CD4-positive, alpha-beta T cell treated with Interleukin-10 for 1 hour (primary cell): ENCODE data around the gene CRB3.

ENCODE experiments used
- DNase-seq: peaks from one replicate; pipeline ENCODE4 v3.0.0-alpha.2; 2020

The CRB3 gene

DNA sequence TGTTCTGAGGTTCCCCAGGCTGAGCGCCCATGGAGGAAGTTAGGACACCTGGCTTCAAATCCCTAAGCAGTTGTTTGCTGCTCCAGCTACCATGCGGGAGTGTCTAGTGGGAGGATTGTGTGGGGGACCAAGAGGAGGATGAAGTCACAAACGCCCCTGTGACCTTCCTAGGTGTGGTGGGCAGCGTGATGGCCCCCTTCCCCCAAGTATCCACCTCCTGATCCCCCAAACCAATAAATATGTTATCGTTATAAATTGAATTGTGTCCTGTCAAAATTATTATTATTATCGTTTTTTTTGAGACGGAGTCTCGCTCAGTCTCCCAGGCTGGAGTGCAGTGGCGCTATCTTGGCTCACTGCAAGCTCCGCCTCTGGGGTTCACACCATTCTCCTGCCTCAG is 30.4 kb upstream of the CRB3 start, which contains the start of gene SLC25A41:
TSS of gene SLC25A41 (minus strand) at position 101 of the 400 bp plus-strand sequence. CDS start at position 31, 70 bp downstream.
- no peak for DNase-seq

DNA sequence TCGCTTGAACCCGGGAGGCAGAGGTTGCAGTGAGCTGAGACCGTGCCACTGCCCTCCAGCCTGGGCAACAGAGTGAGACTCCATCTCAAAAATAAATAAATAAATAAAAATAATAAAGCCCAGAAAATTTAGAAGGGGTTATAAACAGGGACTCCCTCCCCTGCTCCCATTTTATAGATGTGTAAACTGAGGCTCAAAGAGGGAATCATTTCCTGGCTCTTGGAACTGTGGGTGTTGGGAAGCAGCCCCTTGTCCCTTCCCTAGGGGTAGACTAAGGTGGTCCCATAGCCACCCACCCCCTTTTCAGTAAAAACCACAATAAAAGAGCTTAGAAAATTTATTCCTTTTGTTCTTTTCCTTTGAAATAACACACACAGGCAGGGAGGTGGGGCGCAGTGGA is 24.3 kb upstream of the CRB3 start:
- DNase-seq, result no peak

DNA sequence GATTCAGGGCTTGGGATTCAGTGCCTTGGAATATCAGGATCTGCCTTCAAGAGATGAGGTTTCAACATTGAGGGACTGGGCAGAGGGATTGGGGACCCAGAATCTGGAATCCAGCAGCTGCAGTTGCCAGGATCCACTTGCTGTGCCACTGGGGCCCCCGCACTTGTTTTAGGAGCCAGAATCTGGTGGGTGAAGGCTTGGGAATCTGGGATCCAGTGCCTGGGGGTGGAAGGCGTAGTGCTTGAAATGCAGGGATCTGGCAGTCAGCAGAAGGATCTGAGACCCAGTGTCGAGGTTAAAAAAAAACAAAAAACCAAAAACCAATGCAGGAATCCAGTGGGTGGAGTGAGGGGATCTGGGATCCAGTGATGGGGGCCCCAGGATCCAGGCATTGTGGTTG is 23.2 kb upstream of the CRB3 start:
- DNase-seq, result no peak

DNA sequence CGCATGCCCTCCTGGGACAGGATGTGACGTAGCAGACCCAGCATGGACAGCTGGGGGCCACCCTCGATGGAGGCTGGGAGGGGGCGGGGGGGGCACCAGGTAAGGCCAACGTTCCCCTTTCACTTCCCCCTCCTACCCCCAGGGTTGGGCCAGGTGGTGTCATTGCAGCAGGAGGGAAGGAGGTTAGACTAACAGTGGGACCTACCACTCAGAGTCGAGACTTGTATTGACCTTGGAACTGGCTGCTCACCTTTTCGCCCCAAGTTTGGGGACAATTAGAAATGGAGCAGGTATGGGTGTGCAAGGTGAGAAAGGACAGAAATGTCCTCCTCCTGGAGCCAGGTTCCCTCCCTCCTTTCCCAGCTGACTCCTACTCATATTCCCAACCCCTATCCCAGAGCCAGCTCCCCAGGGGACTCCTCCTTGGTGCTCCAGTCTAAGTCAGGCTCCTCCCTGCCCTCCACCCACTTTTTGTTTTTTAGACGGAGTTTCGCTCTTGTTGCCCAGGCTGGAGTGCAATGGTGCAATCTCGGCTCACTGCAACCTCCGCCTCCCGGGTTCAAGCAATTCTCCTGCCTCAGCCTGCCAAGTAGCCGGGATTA is 21.9 kb upstream of the CRB3 start:
- DNase-seq, result no peak

DNA sequence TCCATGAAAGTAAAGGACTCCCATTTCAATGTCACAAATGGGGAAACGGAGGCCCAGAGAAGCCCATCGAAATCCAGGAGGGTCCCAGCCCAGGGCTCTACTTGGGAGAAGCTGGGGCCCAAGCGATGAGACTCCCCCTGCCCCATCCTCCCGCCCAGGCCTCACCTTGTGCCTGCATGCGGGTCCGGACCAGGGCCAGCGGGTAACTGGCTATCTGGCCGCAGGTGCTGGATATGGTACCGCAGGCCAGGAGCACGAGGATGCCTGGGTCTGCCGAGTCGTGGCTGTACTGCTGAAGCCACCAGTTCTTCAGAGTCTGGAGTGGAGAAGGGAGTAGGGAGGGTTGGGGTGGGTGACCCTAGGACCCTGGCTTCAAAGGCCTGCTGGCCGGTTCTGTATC is 20.1 kb upstream of the CRB3 start:
- no peak for DNase-seq

DNA sequence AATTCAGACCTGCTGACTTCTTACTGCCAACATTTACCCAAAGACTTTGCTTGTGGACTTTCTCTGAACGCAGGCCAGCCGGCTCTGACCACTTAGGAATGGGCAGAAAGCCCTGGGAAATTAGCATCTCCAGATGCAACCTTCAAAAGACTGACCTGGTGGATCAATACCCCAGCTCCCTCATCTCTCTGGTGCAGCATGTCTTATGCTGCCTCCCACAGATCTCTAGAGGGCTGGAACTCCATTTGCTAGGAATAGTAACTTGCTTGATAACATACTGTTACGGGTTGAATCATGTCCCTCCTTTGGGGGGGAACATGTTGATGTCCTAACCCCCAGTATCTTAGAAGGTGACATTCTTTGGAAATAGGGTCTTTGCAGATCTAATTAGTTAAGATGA is 17.6 kb upstream of the CRB3 start:
- DNase-seq, result no peak

DNA sequence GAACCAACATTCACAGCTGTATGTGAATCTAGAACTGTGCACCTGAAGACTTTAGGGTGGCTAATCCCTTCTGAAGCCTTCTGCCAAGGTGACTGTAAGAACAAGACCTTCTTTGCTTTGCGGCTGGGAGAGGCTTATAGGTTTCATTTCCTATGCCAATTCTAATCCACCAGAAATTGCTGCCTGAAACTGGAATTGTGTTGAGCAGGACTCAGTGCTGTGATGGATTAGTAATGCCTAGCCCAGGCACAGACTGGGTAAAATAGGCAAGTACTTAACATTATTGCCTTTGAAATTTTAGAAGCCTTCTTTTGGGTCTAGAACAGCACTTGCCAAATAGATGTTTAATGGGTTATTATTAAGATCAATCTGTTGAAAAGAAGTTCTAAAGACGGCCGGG is 16.0 kb upstream of the CRB3 start:
- no peak for DNase-seq

DNA sequence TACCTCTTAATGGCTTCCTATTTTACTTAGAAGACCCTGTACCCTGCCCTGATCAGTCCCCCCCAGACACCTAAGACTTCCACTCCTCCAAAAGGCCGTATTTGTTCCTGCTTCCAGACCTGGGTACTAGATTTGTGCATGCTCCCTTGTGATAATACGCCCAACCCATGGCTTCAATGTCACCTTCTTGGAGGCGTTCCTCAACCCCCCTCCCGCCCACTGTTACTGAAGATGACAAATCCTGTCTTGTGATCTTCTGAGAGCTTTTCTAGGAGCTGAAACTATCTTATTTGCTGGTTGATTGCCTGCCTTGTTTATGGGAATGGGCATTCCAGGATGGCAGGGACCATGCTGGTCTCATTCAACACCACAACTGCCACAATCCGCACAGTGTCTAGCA is 13.9 kb upstream of the CRB3 start:
- no peak for DNase-seq

DNA sequence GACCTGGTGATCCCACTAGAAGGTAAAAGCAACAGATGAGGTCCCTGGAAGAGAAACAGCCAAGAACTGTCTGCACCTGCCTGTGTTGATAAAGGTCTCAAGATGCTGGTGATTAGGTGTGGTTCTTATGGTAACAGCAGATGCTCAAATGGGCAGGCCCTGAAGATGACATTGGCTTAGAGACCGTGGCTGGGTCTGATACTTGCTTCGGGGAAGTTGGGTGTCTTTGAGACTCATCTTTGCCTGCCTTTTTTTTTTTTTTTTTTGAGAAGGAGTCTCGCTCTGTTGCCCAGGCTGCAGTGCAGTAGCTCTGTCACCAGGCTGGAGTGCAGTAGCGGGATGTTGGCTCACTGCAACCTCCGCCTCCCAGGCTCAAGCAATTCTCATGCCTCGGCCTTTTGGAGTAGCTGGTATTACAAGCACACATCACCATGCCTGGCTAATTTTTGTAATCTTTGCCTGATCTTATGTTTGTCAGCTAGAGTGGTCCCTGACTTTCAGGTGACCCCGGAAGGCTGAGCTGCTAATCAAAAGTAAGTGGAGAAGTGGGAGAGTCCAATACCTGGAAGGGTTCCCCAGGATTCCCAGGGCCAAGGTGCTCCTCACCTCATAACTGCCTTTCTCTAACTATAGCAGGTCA is 12.4 kb upstream of the CRB3 start:
- no peak for DNase-seq

DNA sequence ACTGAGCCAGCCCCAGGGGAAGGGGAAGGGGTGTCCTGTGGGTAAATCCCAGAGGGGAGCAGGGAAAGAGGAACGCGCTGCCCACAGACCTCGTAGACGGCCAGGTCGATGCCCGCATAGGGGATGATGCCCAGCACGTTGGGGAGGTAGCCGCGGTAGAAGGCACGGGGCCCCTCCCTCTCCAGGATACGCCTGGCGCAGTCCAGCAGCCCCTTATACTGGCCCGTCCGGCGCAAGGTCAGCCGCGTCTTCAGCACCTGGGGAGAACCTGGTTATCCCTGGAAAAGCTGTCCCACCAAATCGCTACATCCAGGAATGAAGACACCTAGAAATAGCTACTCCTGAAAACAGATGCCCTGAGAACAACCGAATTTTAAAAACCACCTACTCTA is 11.9 kb upstream of the CRB3 start:
- no peak for DNase-seq

DNA sequence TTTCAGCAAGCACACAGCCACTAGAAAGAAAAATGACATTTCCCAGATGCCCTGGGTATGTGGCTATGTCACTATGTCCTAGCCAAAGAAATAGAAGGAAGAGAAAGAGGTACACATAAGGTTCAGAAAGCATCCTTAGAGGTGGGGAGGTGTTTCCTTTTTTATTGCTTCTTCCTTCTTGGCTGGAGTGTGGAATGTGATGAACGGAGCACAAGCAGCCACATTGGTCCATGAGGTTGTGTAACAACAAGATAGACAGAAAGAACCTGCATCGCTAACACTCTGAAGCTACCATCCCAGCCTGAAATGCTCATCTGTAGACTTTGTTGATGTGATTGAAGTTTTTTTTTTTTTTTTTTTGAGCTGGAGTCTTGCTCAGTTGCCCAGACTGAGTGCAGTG is 11.2 kb upstream of the CRB3 start:
- no peak for DNase-seq

DNA sequence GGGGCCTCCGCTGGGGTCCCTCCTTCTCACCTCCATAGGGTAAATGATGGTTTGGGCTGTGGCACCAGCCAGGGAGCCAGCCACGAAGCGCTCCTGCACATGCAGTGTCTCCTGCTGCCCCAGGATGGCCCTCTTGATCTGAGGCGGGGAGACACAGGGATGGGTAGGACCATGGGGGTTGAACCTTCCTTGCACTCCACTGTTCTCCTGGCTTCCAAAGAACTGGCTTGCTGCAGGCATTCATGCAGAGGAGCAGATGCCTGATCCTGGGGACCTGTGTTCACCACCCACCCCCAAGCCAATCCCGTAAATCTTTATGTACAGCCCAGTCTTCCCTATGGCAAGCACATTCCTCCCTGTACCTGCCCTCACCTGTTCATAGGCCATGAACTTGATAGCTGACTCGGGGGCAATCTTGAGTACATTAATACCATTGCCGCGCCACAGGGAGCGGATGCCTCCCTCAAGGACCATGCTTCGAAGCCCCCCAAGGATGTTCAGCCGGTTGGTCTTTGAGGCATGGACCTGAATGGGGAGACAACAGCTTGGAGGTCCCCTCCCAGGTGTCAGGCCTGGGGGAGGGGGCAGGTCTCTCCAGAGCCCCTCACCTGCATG is 10.0 kb upstream of the CRB3 start:
- no peak for DNase-seq

DNA sequence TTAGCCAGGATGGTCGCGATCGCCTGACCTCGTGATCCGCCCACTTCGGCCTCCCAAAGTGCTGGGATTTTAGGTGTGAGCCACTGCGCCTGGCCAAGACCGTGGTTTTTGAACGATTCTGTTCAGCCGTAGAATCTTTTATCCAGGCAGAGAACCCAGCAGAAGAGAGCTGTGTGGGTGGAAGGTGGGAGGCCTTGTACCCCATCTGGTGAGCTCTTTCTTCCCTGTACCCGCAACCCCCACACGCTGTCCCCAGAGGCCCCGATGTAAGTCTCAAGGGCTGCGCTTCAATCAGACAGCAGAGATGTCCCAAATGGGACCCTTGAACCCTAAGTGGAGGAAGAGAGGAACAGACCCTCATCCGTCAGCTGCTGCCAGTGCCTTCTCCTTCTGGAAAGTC is 8.1 kb upstream of the CRB3 start:
- no peak for DNase-seq

DNA sequence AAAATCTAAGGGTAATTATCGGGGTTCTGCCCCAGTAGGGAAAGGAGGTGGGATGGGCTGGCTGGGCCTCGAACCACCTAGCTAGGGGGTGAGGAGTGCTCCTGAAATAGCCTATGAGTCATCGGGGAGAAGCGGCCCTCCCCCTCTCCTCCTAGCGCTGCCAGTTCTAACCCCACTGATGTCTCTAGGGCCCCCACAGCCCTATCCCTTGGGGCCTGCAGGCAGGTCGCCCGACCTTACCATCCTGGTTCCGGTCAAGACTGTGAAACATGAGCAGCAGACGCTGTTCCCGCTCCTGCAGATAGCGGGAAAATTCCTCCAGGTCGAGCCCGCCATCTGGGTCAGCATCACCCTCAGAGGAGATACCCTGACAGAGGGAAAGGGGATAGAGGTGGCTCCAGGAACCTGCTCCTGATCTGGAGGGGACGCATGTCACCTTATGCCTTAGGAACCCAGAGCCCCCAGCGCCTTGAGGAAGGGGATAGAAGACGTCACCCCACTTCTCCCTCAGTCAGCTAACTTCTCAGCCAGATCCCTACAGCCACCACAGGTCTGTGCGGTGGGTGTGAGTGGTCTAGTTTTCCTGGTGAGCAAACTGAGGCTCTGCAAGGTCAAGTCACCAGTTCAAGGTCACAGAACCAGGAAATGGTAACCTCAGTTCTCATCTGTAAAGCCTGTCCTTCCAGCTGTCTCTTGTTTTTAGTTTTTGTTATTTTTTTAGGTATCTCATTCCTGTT is 5.9 kb upstream of the CRB3 start:
- no peak for DNase-seq

DNA sequence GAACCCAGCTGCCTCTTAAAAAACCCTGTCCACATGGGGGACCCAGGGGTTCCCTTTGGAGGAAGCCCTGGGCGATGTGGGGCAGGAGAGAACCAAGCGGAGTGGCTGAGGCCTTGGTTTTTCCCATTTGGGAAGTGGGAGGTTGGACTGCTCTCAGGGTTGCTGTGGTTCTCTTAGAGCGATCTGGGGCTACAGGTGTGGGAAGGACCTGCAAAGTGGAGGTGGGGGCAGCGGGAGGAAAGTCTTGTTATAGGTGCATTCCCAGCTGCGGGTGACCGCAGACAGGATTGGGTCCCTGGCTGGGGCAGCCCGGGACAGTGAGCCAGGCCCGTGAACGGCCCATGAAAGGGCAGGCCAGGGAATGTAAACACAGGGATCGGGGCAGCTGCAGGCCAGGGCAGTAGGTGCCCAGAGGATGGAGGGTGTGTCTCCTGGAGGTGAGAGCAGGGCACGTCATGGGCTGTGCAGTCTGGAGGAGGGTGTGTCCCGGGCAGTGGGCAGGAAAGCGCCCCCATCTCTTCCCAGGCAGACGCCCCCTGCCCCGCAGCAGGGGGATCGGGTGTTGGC is 5.3 kb upstream of the CRB3 start:
- DNase-seq, result no peak

DNA sequence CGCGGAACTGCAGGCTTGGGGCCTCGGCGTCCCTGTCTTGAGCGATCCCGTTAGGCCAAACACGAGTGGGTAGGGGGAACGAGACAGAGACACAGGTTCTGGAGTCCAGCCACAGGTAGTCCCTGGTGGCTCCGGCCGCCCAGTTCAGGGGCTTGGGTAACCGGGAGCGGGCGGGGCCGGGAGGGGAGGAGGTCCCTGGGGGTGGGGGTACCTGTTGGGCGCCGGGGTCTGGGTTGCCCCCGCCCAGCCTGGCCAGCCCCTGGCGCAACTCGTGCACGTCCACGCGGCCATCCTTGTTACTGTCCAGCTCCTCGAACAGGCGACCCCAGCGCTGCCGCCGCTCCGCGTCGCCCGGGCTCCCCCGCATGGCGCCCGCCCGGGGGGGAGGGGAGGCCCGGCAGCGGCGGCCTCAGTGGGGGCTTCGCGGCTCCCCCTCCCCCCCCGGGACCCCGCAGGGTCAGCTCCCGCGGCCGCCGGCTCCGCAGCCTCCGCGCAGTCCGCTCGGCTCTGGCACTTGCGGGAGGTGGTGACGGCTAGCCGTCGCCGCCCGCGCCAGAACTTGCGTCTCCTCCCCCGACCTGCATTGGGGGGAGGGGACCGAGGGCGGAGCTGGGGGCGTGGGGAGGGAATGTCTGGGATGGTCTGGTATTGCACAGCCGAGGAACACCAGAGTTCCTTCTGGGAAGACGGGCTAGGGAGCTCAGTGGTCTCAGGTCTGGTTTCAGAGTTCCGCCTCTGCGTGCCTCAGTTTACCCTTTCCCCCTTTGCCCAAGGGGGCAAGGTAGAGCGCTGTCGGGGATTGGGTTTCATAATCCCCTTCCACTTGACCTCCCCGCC is 4.6 kb upstream of the CRB3 start, which contains the start of gene SLC25A23:
TSS of gene SLC25A23 (minus strand) at position 531 of the 837 bp plus-strand sequence. CDS start at position 367, 164 bp downstream.
- peak; percentile 70 for DNase-seq

DNA sequence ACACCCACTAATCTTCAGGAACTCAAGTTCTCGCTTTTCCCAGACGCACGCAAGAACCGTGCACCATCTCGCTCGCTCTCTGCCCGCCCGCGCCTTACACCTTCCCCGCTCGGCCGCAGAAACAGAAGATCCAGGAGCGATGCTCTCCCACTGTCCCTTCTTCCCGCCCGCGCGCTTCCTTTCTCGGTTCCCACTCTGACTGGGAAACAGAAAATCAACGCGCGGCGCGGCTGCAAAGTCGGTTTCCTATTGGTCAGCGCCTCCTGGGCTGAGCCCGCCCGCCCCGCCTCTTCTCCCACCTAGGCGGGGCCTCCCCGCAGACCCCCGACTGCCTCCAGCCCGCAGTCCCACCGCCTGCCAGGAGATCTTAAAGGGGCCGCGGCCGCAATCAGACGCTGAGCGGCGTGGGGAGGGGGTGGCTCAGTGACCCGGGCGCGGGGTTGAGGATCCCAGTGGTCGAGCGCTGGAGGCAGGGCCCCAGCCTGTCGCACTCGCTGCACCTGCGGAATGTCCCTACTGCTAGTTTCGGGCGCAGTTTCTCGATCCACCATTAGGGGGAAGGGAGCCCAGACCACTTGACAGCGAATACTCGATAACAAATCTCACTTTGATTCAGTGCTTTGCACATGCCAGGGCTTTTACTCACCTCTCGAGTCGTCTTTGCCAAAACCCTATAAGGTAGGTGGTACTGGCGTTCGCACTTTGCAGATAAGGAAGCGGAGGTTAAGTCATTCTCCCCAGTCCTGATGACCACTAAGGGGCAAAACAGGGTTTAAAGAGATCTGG is 3.8 kb upstream of the CRB3 start:
- peak; percentile 98 for DNase-seq

DNA sequence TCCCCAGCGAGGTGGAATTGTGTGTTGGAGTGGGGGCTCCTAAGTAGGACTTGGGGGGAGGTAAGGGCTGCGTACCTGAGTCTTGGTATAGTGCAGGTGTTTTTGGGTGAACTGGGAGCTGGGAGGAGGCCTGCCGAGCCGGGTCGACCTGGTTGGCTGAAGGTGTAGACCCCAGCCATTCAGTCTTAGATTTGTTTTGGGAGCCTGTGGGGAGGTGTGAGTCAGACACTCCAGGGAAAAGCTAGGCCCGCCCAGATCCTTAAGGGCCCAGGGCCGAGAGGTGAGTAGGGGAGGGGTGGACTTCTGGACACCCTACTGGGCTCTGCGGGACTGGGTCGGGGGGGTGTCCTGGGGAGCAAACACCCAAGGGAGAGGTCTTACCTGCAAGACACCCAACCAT is 935 bp downstream of the CRB3 start:
- DNase-seq, result no peak

DNA sequence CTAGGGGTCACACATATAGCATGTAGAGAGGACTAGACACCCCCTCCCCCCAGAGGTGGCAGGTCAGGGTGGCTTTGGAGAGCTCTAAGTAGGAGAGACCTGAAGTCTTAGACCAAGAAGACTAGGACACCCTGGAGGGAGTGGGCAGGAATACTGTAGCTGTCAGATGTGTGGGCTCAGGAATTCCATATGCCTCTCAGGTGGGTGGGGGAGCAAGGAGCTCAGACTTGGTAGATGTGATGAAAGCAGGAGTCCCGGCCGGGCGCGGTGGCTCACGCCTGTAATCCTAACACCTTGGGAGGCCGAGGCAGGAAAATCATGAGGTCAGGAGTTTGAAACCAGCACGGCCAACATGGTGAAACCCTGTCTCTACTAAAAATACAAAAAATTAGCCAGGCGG is 1.6 kb downstream of the CRB3 start:
- no peak for DNase-seq

DNA sequence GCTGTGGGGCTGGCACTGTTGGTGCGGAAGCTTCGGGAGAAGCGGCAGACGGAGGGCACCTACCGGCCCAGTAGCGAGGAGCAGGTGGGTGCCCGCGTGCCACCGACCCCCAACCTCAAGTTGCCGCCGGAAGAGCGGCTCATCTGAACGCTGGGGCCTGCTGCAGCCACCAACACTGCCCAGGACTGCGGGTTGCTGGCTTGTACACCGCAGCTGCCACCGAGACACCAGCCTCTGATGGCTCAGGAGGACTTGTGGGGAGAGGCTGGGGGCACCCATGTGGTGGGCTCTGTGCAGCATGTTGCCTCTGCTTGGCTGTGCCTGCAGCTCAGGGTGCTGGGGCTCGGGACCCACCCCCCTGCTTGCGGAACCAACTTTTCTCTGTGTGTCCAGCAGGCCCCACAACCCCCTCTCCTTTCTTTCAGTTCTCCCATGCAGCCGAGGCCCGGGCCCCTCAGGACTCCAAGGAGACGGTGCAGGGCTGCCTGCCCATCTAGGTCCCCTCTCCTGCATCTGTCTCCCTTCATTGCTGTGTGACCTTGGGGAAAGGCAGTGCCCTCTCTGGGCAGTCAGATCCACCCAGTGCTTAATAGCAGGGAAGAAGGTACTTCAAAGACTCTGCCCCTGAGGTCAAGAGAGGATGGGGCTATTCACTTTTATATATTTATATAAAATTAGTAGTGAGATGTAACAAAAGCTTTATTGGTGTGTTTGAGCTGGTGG is 2.6 kb downstream of the CRB3 start:
- no peak for DNase-seq

DNA sequence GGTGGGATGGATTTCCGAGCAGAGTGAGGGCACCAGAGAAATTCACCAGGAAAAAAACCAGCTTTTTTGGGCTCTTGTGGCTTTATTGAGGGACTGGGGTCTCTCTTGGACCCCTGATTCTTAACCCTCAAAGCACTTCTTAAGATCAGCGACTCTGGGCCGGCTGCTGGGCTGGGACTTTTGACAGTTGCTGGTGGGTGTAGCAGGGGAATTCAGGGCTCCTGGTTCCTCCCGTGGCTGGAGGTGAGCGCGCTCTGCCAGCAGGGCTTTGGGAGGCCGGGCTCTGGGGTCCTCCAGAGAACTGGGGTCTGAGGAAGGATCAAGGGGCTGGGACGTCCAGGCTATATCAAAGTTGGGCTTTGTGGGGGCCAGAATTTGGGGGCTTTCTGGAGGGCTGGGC is 3.3 kb downstream of the CRB3 start:
- no peak for DNase-seq
